Activated CD8-positive, alpha-beta memory T cell treated with anti-CD3 and anti-CD28 coated beads, Interleukin-2, amount 50 U/mL, for 4 hours (primary cell): ENCODE measurements around the gene POTEF.
"Not testable (repeated sequence)": the region's sequence is repeated elsewhere in the genome, so short reads cannot be mapped to it uniquely, and the experiment has no call there.

ENCODE experiments used
- DNase-seq: peaks from one replicate; pipeline ENCODE4 v3.0.0-alpha.2; 2020

Gene POTEF

DNA sequence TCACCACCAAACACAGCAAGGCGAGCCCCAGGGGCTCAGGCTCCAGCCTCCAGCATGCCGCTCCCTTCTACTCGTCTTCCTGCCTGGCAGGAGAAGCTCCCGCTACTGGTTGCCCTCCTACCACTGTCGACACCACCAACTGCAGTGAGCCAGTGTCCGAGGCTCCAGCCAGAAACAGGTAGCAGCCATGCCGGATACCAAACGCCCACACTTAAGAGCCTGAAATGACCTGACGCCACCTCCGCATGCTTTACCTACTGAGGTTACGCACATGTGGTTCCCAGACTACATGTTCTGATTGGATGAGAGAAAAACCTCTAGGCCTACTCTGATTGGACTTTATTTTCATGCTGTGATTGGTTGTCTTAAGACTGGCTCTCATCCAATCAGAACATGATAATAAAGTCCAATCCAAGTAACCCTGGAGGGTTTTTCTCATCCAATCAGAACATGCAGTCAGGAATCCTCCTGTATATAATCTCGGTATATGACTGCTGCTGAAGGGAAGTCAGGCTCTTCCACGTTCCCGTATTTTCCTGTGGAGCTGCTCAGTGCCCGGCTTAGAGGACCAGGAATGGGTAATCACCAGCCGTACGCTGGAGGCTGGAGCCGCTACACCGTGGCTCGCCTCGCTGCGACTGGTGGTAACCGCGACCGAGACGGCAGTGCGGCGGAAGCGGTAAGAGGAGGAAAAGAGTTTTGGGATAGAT lies at the start of gene POTEF:
Gene POTEF (minus strand): TSS at position 103 of the 710 bp plus-strand sequence. CDS start 8,707 bp downstream, outside the sequence.
- DNase-seq = not testable (repeated sequence)

DNA sequence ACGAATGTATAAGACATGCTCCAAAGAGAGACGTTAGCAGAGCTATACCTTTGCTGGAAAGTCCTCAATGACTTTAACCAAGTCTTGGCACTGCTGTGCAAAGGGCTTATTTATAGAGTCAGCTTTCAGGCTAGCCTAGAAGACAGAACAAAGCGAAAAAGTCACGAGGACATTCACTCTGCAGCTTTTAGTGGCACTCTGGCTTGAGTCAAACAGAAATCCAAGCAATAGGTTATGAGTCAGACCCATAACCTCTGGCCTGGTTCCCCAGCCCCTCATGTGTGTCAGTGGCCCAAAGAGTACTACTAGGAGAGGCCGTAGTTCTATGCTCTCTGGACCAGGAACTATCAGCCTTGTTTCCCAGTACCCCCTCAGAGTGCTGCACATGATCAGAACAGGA lies 45.8 kb upstream of the POTEF start:
- not testable (repeated sequence) for DNase-seq

DNA sequence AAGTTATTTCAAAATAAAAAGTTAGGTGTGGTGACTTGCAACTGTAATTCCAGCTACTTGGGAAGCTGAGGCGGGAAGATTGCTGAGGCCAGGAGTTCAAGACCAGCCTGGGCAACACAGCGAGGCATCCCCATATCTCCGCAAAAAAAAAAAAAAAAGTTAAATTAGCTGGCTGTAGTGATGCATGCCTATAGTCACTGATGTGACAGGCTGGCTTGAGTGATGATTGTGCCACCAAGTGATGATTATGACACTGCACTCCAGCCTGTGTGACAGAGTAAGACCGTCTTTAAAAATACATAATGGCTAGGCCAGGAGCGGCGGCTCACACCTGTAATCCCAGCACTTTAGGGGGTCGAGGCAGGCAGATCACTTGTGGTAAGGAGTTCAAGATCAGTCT lies 40.9 kb upstream of the POTEF start:
- no peak for DNase-seq

DNA sequence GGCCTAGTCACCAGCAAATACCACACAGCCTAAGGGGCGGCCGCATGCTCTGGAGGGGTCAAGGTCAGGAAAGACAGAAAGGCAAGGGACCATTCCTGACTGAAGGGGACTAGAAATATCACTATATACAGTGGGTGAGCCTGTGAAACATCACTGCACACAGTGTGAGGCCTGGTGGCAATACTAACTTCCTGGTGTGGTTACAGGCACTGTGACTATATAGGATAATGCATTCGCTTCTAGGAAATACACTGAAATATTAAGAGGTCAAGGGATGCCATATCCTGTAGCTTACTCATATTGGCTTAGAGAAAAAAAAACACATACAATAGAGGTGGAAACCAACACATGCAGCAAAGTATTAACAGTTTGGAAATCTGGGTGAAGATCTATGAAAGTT lies 40.1 kb upstream of the POTEF start:
- DNase-seq = not testable (repeated sequence)

DNA sequence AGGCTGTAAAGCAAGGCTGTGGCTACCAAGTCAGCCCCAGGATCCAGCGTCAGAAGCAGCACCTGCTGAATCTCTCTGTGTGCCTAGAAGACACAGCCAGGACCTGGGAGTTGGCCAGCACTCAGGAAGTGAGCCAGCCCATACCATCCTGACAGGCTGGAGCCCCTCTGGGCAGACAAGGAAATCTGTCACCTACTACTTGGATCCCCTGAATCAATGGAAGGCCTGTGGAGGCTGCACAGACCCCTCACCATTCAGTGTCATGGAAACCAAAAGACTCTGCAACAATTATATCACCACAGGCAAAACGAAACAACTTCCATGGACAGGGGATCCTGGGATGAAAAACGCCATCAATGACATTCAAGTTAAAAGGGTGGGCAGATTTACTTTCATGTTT lies 37.6 kb upstream of the POTEF start:
- not testable (repeated sequence) for DNase-seq

DNA sequence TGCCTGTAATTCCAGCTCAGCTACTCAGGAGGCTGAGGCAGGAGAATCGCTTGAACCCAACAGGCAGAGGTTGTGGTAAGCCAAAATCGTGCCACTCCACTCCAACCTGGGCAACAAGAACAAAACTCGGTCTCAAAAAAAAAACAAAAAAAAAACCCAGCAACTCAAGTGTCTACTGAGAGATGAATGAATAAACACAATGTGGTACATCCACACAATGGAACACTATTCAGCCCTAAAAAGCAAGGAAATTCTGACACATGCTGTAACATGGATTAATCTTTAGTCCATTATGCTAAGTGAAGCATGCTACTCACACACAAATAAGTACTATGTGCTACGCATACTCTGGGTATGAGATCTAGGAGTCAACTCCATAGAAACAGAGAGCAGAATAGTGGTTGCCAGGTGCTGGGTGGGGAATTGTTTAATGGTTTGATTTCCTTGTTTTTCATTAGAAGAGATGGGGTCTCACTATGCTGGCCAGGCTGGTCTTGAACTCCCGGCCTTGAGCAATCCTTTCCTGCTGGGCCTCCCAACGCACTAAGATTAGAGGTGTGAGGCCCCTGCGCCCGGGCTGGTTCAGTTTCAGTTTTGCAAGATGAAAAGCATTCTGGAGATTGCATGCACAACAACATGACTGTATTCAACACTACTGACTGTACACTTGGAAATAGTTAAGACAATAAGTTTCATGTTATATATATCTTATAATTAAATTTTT lies 36.4 kb upstream of the POTEF start:
- no peak for DNase-seq

DNA sequence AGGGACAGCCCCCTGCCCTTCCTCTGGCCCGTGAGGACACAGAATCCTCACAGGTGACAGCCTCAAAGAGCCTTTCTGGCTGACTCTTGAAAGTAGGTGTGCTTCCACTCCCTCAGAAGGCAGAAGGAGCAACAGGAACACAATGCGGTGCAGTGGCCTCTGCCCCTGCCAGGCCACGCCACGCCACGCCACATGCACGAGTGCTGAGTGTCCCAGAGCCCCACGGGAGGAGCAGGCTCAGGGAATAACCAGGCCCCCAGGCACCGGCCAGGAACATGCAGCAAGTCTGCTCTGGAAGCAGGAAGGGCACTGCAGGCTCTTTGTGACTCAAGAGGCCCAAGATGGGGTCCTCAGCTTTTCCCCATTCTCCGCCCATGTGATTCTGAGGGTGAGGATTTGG lies 33.9 kb upstream of the POTEF start:
- DNase-seq = no peak

DNA sequence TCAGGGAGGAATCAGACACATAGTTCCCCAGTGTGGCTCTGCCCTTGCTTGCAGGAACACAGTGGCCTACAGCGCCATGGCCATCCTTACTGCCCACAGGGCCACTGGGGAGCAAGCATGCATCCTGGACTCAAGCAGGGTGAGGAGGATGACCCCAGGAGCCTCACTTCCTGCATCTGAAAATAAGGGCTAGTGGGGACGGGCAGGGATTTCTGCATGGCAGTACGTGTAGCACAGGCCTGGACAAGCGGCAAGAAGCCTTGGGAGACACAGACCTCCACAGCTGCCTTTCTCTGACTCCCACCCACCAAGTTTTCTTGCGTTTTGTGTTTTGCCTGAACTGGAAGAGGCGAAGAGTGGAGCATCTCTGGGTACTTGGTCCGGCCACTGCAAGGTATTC lies 33.5 kb upstream of the POTEF start:
- DNase-seq = not testable (repeated sequence)

DNA sequence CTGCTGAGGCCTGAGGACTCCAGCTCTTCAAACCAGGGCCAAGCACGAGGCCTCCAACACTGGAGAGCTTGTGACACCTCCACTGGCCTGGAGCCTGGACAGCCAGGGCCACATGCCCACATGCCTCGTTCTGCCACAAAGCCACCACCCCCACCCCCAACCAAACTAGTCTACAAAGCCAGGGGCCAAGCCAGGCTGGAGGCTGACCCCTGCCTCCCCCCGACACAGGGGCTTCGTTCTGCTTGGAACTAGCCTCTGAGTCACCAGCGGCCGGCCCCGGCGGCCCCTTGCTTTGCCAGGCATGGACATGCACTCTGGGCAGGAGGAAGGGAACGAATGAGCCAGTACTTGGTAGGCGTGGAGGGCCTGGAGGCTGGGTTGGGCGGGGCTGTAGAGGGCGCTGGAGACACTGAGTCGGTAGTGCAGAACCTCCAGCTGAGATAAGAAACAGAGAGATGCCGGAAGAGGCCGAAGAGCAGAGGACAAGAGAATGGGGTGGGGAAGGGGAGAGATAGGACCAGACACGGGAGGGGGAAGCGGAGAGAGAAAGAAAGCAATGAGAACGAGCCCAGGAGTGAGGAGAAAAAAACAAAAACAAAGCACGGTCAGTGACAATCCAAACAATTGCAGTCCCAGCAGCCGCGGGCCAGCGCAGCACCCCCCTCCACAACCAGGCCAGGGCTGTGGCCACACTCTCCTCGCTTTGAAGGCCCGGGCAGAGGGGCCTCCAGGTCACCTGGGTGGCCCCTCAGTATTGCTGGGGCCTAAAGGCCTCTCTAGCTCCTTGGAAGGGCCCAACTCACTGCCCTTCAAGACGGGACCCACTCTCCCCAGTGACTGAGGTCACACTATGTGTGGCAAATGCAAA lies 32.0 kb upstream of the POTEF start:
- DNase-seq = not testable (repeated sequence)

DNA sequence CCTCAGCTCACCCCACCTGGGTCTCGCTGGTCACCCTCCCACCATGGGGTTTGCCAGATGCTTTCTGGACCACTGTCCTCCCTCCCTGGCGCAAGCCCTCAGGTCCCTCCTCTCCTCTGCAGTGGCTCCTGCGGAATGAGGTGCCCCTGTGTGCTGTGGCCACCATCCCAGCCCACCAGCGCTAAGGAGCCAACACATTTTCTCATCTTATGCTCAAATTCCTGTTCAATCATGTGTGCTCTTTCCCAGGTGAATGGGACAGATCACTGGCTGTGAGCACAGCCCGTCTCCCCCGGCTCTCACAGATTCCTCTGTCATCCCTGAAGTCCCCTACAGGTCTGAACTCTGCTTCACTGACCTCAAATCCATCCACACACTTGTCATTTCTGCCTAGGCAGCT lies 31.1 kb upstream of the POTEF start:
- DNase-seq = no peak

DNA sequence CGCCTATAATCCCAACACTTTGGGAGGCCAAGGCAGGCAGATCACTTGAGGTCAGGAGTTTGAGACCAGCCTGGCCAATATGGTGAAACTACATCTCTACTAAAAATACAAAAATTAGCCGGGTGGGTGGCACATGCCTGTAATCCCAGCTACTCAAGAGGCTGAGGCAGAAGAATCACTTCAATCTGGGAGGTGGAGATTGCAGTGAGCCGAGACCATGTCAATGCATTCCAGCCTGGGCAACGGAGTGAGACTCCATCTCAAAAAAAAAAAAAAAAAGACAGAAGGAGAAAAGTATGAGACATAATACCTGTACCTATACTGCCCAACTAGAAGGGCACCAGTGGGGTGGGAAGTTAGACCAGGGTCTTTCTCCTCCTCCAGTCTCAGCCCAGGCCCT lies 30.4 kb upstream of the POTEF start:
- not testable (repeated sequence) for DNase-seq

DNA sequence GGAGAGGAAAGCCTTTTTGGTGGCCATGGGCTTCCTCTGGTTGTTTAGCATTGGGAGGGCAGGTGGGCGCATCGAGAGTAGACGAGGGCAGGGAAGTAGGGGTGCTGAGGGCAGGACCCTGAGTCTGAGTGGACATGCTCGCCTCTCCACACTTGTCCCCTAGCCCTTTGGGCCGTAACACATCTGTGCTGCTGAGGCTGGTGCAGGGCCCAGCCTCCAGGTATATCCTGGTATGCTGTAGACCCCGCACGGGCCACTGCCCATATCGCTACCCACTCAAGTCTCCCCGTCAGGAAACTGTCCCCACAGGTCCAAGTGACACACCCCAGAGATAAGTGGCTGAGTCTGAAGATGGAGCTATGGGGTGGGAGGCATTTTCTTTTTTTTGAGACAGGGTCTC lies 29.6 kb upstream of the POTEF start:
- DNase-seq = no peak

DNA sequence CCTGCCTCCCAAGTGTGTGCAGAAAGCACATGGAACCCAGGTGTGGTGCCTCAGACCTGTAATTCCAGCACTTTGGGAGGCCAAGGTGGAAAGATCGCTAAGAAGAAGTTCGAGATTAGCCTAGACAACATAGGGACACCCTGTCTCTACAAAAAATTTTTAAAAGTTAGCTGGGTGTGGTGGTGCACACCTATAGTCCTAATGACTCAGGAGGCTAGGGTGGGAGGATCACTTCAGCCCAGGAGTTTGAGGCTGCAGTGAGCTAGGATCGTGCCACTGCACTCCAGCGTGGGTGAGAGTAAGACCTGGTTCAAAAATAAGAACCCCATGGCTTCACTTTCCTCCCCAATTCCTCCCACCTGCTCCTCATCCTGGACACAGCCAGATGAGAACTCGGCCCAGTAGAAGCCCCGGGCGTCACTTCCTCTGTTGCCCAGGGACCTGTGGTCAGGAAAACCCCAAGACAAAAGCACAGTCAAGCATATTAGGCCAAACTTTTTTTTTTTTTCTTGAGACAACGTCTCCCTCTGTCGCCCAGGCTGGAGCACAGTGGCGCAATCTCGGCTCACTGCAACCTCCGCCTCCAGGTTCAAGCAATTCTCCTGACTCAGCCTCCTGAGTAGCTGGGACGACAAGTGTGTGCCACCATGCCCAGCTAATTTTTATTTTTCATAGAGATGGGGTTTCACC lies 28.9 kb upstream of the POTEF start:
- DNase-seq = not testable (repeated sequence)

DNA sequence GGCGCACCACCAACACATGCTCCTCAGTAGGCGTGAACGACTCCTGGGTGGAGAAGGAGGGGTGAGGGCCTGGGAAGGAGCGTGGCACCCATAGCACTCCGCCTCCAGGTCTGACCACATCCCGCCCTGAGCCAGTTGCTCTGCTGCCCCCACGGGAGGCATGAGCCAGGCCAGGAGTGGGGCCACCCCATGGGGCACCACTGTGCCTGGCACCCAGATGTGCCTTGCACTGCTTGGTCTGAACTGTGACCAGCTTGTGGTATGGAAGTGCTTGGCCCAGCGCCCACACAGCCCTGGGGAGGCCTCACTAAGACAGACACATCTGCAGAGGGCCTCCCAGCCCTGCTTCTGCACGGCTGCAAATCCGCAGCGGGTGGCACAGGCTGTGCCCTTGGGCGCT lies 28.3 kb upstream of the POTEF start:
- DNase-seq = not testable (repeated sequence)

DNA sequence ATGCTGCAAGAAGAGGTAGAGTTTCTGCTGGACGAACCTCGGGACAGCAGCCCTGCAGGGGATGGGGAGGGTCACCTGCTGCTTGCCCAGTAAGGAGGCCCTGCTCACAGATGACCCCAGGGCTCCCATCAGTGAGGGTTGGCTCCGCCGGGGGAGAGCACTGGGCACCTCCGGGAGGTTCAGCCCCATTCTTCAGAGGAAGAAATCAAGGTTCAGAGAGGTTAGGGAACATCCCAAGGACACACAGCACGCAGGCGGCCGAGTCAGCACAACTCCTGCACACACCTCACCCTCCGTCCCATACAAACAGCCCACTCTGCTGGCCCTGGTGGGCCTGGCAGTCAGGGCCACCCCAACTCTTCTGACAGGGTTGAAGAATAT lies 27.6 kb upstream of the POTEF start:
- DNase-seq = no peak

DNA sequence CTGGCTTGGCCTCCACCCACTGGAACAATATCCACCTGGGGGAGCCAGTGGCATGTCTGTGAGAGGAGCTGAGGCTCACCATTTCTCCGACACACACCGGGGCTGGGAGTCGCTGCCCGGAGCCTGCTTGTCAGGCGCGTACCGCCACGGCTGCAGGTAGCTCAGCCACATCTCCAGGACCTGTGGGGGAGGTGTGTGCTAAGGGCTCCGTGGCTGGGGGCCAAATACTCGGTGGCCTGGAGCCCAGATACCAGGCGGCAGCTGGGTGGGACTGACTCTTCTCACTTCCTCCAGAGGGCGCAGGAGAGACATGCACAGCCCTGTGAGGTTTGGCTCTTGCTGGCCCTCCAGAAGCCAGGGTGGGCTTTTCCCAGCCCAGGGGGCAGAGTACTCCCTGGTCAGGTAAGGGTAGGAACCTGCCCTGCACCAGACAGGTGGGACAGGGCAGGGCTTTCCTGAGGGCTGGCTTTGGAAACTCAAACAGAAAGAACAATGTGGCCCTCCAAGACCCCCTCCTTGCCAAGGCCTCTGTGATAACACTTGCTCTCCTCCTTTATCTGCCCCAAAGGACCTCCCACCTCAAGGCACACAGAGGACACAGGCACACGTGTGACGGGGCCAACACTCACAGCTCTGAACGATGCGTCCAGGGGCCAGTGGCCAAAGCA lies 27.1 kb upstream of the POTEF start:
- not testable (repeated sequence) for DNase-seq

DNA sequence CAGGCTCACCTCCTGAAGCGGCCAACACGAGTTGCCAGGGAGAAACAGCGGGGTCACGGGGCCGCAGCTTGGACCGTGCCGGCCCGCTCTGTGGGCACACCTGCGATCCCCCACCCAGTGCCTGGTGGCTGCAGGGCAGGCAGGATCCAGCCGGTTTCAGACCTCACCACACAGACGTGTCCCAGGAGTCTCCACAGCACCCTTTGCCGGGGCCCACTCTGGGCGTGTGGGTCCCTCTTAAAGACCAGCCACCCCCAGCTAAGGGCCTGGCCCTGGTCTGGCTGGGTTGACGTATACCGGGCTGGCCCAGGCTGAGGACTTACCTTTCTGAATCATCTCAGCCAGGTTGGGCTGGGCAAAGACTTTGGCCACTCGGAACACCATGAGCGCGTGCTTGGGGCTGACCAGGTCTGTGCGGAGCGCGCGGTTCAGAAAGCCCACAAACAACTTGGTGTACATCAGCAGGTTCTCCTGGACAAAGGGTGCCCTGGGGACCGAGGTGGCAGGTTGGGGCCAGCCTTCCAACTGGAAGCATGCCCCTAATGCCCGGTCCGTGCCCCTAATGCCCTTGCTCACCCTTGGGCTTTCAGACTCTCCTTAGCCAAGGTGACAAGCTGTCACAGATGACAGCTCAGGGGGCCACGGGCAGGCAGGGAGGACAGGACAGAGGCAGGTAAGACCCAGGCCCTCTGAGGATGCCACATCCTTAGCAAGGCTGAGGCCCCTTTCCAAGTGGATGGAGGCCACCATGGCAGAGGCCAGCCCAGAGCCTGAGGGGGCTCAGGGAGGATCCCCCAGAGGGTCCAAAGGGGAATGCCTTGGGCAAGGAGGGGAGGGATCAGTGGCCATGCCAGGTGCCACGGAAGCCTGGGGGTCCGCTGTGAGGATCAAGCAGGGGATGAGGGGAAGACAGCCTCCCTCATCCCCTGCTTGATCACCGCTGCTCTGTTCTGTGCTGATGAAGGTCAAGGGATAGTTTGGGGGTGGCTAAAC lies 26.0 kb upstream of the POTEF start:
- no peak for DNase-seq

DNA sequence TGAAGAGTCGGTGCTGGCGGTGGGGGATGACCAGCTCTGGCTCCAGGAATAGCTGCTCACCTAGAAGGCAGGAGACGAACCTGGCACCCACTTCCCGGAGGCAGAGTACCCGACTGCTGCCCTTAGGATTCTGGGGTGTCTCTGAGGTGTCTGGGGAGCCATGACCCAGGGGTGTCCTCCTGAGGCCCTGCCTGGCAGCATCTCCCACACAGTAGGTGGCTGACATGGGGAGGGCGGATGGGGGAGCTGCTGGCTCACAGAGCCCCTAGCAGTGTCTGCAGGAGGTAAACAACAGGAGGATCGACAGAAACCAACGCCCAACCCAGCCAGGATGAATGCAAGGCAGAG lies 25.4 kb upstream of the POTEF start:
- not testable (repeated sequence) for DNase-seq

DNA sequence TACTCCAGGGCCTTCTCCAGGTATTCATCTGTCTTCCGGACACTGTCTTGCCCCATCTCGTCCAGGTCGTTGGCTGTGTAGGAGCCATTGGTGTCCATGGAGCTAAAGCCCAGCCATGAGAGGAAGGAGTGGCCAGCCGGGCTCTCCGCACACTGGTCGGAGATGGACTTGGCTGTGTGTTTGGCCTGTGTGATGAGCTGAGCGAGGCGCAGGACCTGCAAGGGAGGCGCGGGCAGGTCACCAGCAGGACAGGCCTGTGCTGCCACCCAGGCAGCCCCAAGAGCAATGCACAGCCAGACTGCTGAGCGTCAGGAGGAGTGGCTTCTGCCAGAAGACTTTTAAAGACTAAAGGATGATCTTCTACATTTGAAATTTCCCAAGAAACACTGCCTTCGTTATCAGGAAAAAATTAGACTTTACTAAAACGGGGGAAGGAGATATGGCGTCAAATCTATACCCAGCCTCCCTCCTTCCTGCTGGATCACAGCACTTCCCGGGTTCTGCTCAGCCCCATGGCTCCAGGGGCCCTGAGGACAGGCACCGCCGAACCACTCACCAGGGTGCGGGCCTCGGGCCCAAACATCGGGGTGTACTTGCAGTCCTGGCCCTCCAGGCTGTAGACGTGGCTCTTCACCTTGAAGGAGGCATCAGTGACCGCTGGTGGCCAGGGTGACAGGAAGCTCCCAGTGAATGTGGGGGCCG lies 24.9 kb upstream of the POTEF start:
- not testable (repeated sequence) for DNase-seq

DNA sequence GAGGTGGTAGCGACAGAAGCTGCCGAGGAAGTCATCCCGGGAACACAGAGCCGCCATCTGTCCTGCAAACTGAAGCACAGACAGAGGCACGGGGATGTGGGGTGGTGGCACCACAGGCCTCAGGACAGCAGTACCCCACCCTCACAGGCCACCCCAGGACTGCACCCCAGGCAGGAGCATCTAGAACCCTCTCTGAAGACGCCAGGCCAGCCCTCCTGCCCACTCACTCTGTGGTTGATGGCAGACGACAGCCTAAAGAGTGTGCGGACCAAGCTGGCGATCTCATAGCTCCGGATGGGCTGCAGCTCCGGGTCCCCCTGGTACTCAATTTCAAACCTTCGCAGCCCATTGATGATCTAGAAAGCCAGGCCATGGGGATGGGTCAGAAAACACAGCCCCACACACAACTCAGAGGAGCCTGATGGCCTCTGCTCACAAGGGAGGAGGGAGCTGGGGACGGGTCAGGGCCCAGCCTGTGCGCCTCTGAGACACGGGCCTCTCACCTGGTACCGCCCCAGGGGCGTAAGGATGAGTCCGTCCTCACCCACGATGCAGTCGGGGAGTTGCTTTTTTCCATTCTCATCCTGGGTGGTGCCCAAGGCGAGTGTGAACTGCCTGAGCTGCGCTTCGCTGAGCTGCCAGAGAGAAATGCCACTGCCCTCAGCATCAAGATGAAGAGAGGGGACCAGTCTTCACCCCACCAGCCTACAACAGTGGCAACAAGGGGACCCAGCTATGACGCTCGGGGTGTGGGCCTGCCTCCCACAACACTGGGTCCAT lies 24.0 kb upstream of the POTEF start:
- no peak for DNase-seq
